Endothelial cell of umbilical vein (primary cell): ENCODE data around the gene INSIG2. TPM values are rescaled to one million over a fixed set of nuclear protein-coding genes. Genes with fewer than 3 reads are reported as not detected.

Experiments used
- BruUV-seq: library from RNA; stranded (reverse); fragments of 400-500 nt; replicated peaks from 2 replicates; lab custom pipeline; 2021; lab: Mats Ljungman, UMichigan
- CTCF ChIA-PET: fragments of 300-600, 350-600 bp; sonication (Branson Sonifier 250); formaldehyde crosslinking; loops from one replicate; lab custom pipeline; 2021; ENCODE audit warnings: antibody characterized with exemption, inconsistent platforms; lab: Charles Lee
- POLR2A ChIA-PET: fragments of 300-600, 350-600 bp; sonication (Branson Sonifier 250); formaldehyde crosslinking; loops from one replicate; lab custom pipeline; 2021; ENCODE audit warnings: antibody characterized with exemption, inconsistent platforms; lab: Charles Lee
- DNase-seq: peaks from one replicate; pipeline ENCODE4 v3.0.0-alpha.2; 2011; ENCODE audit warnings: low read depth, low spot score
- FAIRE-seq: peaks from 2 replicates; lab custom pipeline; 2011; peaks lifted over from hg19 to GRCh38; lab: Jason Lieb, UNC
- H2AFZ ChIP-seq: 2 replicates; pipeline ENCODE4 v1.6.0; 2012; ENCODE audit warnings: low read depth, low read length, control low read depth, inconsistent platforms
- H3K27ac ChIP-seq: 2 replicates; pipeline ENCODE4 v1.5.1; 2011; ENCODE audit warnings: low read depth, mild to moderate bottlenecking, control low read depth, low read length, moderate library complexity; ENCODE audit not compliant: insufficient read depth
- H3K27me3 ChIP-seq, 2 experiments: 2 replicates each; pipeline versions ENCODE4 v1.6.0 to v1.6.1; 2011; ENCODE audit warnings: low read length in 2 of 2, mixed read lengths in 1 of 2; ENCODE audit not compliant: control insufficient read depth in 2 of 2, insufficient read depth in 2 of 2
- H3K36me3 ChIP-seq, 2 experiments: 2 replicates in 1 of 2; 3 replicates in 1 of 2; pipeline ENCODE4 v1.5.1; 2011; ENCODE audit warnings: low read length in 2 of 2, mild to moderate bottlenecking in 1 of 2, moderate library complexity in 1 of 2; ENCODE audit not compliant: control insufficient read depth in 2 of 2, insufficient read depth in 2 of 2; ENCODE audit errors: extremely low read depth in 1 of 2
- H3K4me1 ChIP-seq: 3 replicates; pipeline ENCODE4 v1.5.1; 2011; ENCODE audit warnings: mild to moderate bottlenecking, low read length; ENCODE audit not compliant: control insufficient read depth, insufficient read depth; ENCODE audit errors: extremely low read depth
- H3K4me2 ChIP-seq: 2 replicates; pipeline ENCODE4 v1.6.1; 2011; ENCODE audit warnings: low read length, control low read depth, mixed read lengths; ENCODE audit not compliant: insufficient read depth
- H3K4me3 ChIP-seq, 3 experiments: fragments of 200-600 bp in 1 of 3; sonication (generic), shearing (Covaris generic) in 1 of 3; replicated peaks in 1 of 3; 2 replicates each; pipeline ENCODE4 v1.5.1; 2011 to 2016; ENCODE audit warnings: control low read depth in 3 of 3, low read length in 3 of 3, mild to moderate bottlenecking in 2 of 3, inconsistent platforms in 1 of 3, low read depth in 1 of 3, moderate library complexity in 1 of 3; ENCODE audit not compliant: insufficient read depth in 1 of 3
- H3K79me2 ChIP-seq: 2 replicates; pipeline ENCODE4 v1.6.0; 2012; ENCODE audit warnings: low read length, inconsistent platforms; ENCODE audit not compliant: control insufficient read depth, insufficient read depth
- H3K9ac ChIP-seq: replicated peaks from 2 replicates; pipeline ENCODE3; 2011; ENCODE audit warnings: low read length, control low read depth; ENCODE audit not compliant: insufficient read depth; ENCODE audit errors: extremely low read depth
- H3K9me1 ChIP-seq: replicated peaks from 3 replicates; pipeline ENCODE4 v1.6.0; 2011; ENCODE audit warnings: mild to moderate bottlenecking, low read length; ENCODE audit not compliant: control insufficient read depth, insufficient read depth; ENCODE audit errors: extremely low read depth
- H3K9me3 ChIP-seq: replicated peaks from 2 replicates; pipeline ENCODE4 v1.5.1; 2012; ENCODE audit warnings: low read length, inconsistent platforms; ENCODE audit not compliant: control insufficient read depth, insufficient read depth
- H4K20me1 ChIP-seq: replicated peaks from 2 replicates; pipeline ENCODE3; 2011; ENCODE audit warnings: mild to moderate bottlenecking, low read length; ENCODE audit not compliant: control insufficient read depth, insufficient read depth; ENCODE audit errors: extremely low read depth
- CTCF ChIP-seq, 2 donors: IDR thresholded peaks; 1 replicate in 1 of 2; 2 replicates in 1 of 2; pipeline ENCODE4 v1.5.1; 2011; ENCODE audit warnings: low read length in 2 of 2, mild to moderate bottlenecking in 2 of 2, moderate library complexity in 2 of 2, control low read depth in 1 of 2, inconsistent platforms in 1 of 2, low read depth in 1 of 2; ENCODE audit not compliant: insufficient read depth in 1 of 2; ENCODE audit errors: extremely low read depth in 1 of 2
- EZH2 ChIP-seq: IDR thresholded peaks from 2 replicates; pipeline ENCODE4 v1.6.1; 2012; ENCODE audit warnings: borderline replicate concordance, low read depth, mild to moderate bottlenecking, moderate library complexity, low read length, inconsistent platforms; ENCODE audit not compliant: severe bottlenecking
- FOS ChIP-seq: IDR thresholded peaks from 2 replicates; pipeline ENCODE4 v1.6.1; 2011; ENCODE audit warnings: mild to moderate bottlenecking, low read length, moderate library complexity, borderline replicate concordance; ENCODE audit not compliant: insufficient read depth
- GATA2 ChIP-seq: IDR thresholded peaks from 2 replicates; pipeline ENCODE4 v1.7.0; 2011; ENCODE audit warnings: low read depth, mild to moderate bottlenecking, moderate library complexity, mixed read lengths, low read length; ENCODE audit not compliant: insufficient read length, insufficient read depth
- JUN ChIP-seq: IDR thresholded peaks from 2 replicates; pipeline ENCODE4 v1.6.1; 2011; ENCODE audit warnings: borderline replicate concordance, low read depth; ENCODE audit not compliant: insufficient read length, insufficient read depth
- MAX ChIP-seq: IDR thresholded peaks from 2 replicates; pipeline ENCODE4 v1.6.1; 2011; ENCODE audit not compliant: insufficient read depth, insufficient read length
- MYC ChIP-seq: IDR thresholded peaks from one replicate; pipeline ENCODE4 v1.6.1; 2011; ENCODE audit warnings: mild to moderate bottlenecking, low read depth, low read length
- POLR2A ChIP-seq: IDR thresholded peaks from 2 replicates; pipeline ENCODE4 v1.6.1; 2012; ENCODE audit warnings: low read depth, mild to moderate bottlenecking, control low read depth, low read length
- POLR2AphosphoS5 ChIP-seq: IDR thresholded peaks from 2 replicates; pipeline ENCODE4 v1.6.1; 2012; ENCODE audit warnings: low read depth, mild to moderate bottlenecking, control low read depth, low read length, moderate library complexity; ENCODE audit not compliant: insufficient read depth
- dilution Hi-C: fragments of 300-500 bp; cut with MboI; formaldehyde crosslinking; loops from one replicate; pipeline ENCODE4 v1.15.0; 2019; ENCODE audit warnings: low sequenced_read_pairs; ENCODE audit not compliant: extremely low pct_ligation_motif_present
- intact Hi-C: fragments of 100-400 bp; cut with micrococcal nuclease; formaldehyde crosslinking; loops from one replicate; pipeline ENCODE4 v1.10.0; 2022
- polyA plus RNA-seq, 4 experiments: library from polyadenylated mRNA; depleted of rRNA in 3 of 4; stranded (reverse) in 3 of 4; unstranded in 1 of 4; fragments of >200 nt; gene quantifications; 2 replicates each; pipeline versions ENCODE4 v1.2.1 to v1.2.3, GENCODE V29; 2011 to 2012; ENCODE audit warnings: missing spikeins in 1 of 4
- total RNA-seq: library from RNA; stranded (reverse); gene quantifications from 2 replicates; pipeline ENCODE4 v1.2.3, GENCODE V29; 2021

Gene INSIG2
- total and polyA plus RNA-seq, 2 donors (not counting 3 experiments of a cell fraction or from before 2014, with no cell fraction given) = 24.1 to 26.9 TPM

GRCh38 chr2:118053681-118054080, 34.6 kb upstream of the INSIG2 start:
- Histone ChIP-seq H3K4me2 (no peak overlapping the region), H3K36me3 (no peaks in the 10 kb centered on the region), H2AFZ (no peak overlapping the region), H3K9ac (no peak overlapping the region), H3K4me1 (peaks cover 14% of the 10 kb centered on the region), H3K79me2 (no peaks in the 10 kb centered on the region), H3K9me3 (no peaks in the 10 kb centered on the region), H3K4me3 (no peak overlapping the region), H3K27me3 (peaks cover 8 to 13% of the 10 kb centered on the region in 2 experiments), H3K9me1 (no peaks in the 10 kb centered on the region), H4K20me1 (no peaks in the 10 kb centered on the region), H3K27ac (no peak overlapping the region)
- DNase-seq (no peak), FAIRE-seq (no peak)
- dilution Hi-C loops (no loop called here), intact Hi-C loops (no loop called here)
- BruUV-seq = no TSS peak
- ChIA-PET CTCF (interaction anchor here (1.2 to 4.0 kb wide), 3 partner anchors 9 to 802 kb away, joined by 3 to 15 read pairs (median 8); no protein-coding TSS in a partner anchor), POLR2A (no interaction called here)
- TF ChIP-seq GATA2 (no peak), EZH2 (no peak), MAX (no peak)

GRCh38 chr2:118054213-118055008, 33.9 kb upstream of the INSIG2 start:
- Histone ChIP-seq H2AFZ (no peak overlapping the region), H3K79me2 (no peaks in the 10 kb centered on the region), H3K27ac (no peak overlapping the region), H3K27me3 (peaks cover 8 to 13% of the 10 kb centered on the region in 2 experiments), H4K20me1 (no peaks in the 10 kb centered on the region), H3K9ac (no peak overlapping the region), H3K36me3 (no peaks in the 10 kb centered on the region), H3K9me3 (no peaks in the 10 kb centered on the region), H3K4me2 (no peak overlapping the region), H3K4me1 (peaks cover 14% of the 10 kb centered on the region), H3K9me1 (no peaks in the 10 kb centered on the region), H3K4me3 (no peak overlapping the region)
- CTCF ChIA-PET = interaction anchor here (0.6 to 2.9 kb wide), 2 partner anchors 8 to 18 kb away, joined by 3 to 16 read pairs; no protein-coding TSS in a partner anchor
- FAIRE-seq (no peak), DNase-seq (no peak)
- dilution Hi-C loops (no loop called here), intact Hi-C loops (no loop called here)
- POLR2A ChIA-PET = no interaction called here
- TF ChIP-seq POLR2A (no peak), CTCF (IDR thresholded peaks at IDR 0.05; ENCODE audit: extremely low read depth in 1 of 2, insufficient read depth in 1 of 2, low read depth in 1 of 2, low read length in 2 of 2) (no peak), EZH2 (no peak), POLR2AphosphoS5 (no peak), MYC (no peak), FOS (no peak), MAX (no peak), JUN (no peak), GATA2 (no peak)
- BruUV-seq = no TSS peak
